Measurements from ENCODE around the gene CERCAM.
A peak's percentile ranks its signal among the peaks of the same experiment; 100 is the strongest.
"Not testable (repeated sequence)": the region's sequence is repeated elsewhere in the genome, so short reads cannot be mapped to it uniquely, and the experiment has no call there.

Gene CERCAM

DNA sequence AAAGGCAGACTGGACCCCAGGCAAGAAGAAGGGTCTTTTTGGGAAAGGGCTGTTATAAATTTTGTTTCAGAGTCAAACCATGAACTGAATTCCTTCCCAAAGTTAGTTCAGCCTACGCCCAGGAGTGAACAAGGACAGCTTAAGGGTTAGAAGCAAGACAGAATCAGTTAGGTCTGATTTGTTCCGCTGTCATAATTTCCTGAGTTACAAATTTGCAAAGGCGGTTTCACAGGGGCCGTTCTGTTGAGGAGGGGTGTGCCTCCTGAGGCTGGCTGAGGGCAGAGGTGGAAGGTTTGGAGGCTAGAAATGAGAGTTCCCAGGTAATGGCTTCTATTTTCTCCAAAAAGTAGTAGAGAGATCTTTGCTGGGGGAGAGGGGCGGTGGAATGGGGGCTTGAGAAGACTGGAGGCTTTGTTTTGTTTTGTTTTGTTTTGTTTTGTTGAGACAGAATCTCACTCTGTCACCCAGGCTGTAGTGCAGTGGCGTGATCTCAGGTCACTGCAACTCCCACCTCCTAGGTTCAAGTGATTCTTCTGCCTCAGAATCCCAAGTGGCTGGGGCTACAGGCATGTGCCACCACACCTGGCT, 4.1 kb upstream of the CERCAM start:
- DNase-seq (ENCODE audit: insufficient read length, low spot score) (no peak), FAIRE-seq (no peak)

GRCh38 chr9:128419061-128419925, 1.4 kb upstream of the CERCAM start:
- DNase-seq (ENCODE audit: insufficient read length, low spot score) (no peak), FAIRE-seq (no peak)

- DNase-seq (ENCODE audit: insufficient read length, low spot score), result peak; percentile 93
- FAIRE-seq, result no peak
Measured at GRCh38 chr9:128420060-128420650, 502 bp upstream of the CERCAM start.

DNA sequence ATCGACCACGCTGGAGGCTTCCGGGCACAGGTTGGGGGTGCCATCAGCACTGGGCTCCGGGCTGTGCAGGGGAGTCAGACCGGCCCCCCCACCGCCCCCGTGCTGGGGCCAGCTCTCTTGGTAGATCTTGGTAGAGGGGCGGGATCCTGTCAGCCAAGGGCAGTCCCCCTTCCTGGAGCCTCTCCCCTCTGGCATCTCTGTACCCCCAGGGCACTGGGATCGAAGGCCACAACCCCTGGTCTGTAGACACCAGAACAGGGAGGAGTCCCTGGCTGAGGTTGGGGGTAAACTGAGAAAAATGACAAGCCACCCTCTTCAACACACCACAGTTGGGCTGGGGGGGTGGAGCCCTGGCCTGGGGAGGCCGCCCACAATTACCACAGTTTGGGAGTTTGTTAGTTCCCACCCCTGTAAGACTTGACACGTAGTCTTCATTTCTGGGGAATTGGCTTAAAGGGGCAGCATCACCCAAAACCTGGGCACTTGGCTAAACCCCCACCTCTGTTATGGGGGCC, 882 bp downstream of the CERCAM start:
- no peak for FAIRE-seq
- DNase-seq (ENCODE audit: insufficient read length, low spot score), result no peak

DNA sequence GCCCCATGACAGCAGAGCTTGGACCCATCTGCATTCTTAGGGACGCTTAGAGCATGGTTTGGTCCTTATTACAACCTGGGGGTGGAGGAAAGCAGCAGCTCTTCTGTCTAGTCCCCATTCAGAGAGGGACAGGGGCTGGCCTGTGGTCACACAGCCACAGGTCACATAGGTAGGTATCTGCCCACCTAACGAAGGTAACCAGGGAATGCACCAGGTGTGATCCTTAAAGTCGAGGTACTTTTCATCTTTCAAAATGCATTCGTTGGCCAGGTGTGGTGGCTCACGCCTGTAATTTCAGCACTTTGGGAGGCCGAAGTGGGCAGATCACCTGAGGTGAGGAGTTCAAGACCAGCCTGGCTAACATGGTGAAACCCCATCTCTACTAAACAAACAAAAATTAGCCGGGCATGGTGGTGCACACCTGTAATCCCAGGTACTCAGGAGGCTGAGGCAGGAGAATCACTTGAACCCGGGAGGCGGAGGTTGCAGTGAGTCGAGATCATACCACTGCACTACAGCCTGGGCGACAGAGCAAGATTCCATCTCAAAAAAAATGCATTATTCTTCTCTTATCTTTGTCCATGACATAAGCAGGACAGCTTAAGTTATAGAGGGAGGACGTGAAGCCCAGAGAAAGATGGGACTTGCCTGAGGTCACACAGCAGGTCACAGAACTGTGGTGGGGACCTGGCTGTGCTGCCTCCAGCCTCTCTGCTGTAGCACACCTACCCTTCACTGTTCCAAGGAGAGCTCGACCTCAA, 1.5 kb downstream of the CERCAM start:
- FAIRE-seq; DNase-seq (ENCODE audit: insufficient read length, low spot score): not testable (repeated sequence)

- DNase-seq (ENCODE audit: insufficient read length, low spot score) (no peak), FAIRE-seq (no peak)
Measured at GRCh38 chr9:128422783-128423150, 2.1 kb downstream of the CERCAM start.

DNA sequence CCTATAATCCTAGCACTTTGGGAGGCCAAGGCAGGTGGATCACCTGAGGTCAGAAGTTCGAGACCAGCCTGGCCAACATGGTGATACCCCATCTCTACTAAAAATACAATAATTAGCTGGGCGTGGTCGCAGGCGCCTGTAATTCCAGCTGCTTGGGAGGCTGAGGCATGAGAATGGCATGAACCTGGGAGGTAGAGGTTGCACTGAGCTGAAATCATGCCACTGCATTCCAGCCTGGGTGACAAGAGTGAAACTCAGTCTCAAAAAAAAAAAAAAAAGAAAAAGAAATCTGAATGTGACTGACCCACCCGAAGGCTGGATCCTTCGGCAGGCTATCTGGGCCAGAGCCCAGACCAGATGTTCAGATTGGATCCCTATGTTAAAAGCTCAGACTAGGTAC, 2.7 kb downstream of the CERCAM start:
- FAIRE-seq; DNase-seq (ENCODE audit: insufficient read length, low spot score): not testable (repeated sequence)

GRCh38 chr9:128424268-128424780, 3.7 kb downstream of the CERCAM start:
- no peak for FAIRE-seq
- DNase-seq (ENCODE audit: insufficient read length, low spot score), result no peak

DNA sequence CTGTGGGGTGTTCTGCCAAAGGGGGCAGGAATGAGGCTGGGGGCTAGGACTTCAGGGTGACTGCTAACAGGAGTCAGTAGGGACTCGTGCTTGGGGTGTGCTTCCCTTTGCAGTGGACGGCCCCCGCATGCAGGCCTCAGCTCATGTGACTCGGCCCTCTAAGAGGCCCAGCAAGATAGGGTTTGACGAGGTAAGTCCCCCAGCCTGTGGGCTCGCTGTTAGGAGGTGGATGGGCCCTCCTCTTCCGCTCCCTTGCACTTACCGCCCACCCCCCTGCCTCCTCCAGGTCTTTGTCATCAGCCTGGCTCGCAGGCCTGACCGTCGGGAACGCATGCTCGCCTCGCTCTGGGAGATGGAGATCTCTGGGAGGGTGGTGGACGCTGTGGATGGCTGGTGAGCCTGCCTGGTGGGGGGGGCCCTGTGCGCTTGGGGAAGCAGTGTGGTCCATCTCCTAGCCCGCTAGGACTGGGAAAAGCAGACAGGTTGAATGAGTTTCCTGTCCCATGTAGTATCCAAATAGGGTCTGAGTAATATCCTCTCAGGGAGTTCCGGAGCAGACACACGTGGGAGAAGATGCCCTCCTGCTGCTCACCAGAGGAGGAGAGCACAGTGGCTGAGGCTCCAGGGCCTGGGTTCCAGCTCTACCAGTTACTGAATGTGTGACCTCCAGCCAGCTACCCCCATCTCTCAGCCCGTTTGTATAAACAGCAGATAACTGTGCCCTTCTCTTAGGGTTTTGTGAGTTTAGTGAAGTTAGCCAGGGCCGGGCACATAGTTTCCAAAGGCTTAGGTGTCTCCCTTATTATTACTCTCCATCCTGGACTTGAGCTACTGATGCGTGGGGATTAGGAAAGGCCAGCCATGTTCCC, 8.2 kb downstream of the CERCAM start:
- DNase-seq (ENCODE audit: insufficient read length, low spot score), result no peak
- FAIRE-seq, result no peak

- no peak for DNase-seq (ENCODE audit: insufficient read length, low spot score)
- no peak for FAIRE-seq
Measured at GRCh38 chr9:128429513-128430086, 8.9 kb downstream of the CERCAM start.

GRCh38 chr9:128431207-128431606, 10.6 kb downstream of the CERCAM start:
- DNase-seq (ENCODE audit: insufficient read length, low spot score) (no peak), FAIRE-seq (no peak)

- DNase-seq (ENCODE audit: insufficient read length, low spot score) (no peak), FAIRE-seq (no peak)
Measured at GRCh38 chr9:128434340-128434739, 13.7 kb downstream of the CERCAM start.

DNA sequence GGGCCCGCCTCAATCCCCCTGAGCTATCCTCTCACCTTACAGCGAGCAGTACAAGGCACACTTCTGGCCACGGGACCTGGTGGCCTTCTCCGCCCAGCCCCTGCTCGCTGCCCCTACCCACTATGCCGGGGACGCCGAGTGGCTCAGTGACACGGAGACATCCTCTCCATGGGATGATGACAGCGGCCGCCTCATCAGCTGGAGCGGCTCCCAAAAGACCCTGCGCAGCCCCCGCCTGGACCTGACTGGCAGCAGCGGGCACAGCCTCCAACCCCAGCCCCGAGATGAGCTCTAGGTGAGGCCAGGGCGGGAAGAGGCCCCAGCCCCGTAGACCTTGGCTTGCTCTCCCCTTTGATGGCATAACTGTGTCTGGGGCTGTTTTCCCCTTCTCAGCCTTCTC, 15.0 kb downstream of the CERCAM start:
- DNase-seq (ENCODE audit: insufficient read length, low spot score) (no peak), FAIRE-seq (no peak)

DNA sequence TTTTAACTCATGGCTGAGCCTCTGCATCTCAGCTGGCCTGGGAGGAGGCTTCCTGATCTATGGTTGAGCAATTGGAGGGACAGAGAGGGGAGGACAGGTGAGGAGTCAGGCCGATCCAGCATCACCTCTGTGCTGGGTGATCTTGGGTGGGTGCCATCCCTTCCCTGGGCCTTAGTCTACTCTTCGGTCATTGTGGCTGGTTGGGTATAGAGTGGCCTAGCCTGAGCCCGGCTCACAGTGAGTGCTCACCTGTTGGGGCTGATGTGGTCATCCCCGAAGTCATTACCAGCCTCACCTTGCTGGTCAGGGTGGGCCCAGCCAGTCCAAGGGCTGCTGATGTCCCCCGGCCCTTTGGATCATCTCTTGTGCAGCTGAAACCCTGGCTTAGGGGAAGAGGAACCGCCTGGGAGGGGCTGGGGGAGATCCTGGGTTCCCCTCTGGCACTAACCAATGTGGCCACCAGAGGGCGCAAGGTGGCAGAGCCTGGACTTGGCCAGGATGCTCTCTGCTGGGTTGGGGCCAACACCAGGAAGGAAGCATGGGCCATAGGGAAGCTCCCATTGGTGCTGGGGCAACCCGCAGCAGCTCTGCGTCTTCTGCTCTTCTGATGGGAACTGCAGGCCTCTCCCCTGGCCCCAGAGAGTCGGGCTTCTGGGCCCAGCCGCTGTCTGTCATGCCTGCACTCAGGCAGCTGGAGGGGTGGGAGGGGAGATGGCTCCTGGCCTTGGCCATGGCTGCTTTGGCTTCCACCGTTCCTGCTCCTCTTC, 17.9 kb downstream of the CERCAM start:
- DNase-seq (ENCODE audit: insufficient read length, low spot score) (peak; percentile 89), FAIRE-seq (peak; percentile 82)

DNA sequence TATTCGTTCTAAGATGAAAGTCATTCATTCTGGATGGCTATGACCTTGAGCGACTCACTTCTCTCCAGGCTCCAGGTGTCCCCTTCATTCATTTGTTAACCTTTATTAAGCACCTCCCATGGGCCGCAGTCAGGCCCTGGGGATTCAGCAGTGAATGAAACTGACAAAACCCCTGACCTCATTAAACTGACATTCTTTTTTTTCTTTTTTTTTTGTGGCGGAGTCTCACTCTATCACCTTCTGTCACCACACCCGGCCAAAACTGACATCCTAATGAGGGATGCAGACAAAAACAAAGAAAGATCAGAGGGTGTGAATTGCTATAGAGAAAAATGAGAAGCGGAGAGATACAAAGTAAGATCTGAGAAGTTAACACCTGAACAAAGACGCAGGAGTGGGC, 18.6 kb downstream of the CERCAM start:
- DNase-seq (ENCODE audit: insufficient read length, low spot score) (no peak), FAIRE-seq (no peak)

DNA sequence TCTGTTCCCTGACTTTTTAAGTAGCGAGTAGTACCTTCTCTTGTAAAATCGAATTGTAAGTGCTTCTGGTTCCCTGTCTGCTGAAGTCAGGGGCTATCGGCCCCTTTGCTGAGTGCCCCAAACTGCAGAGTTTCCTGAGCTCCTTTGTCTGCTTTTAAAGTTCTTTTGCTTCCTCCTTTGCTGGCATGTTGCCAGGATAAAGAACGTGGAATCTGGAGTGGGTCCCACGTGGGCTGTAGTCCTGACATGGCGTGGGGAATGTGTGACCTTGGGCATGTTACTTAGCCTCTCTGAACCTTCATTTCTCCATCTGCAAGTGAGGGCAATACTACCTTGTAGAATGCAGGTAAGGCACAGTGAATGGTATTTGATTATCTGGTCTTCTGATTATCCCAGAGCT, 21.5 kb downstream of the CERCAM start:
- no peak for FAIRE-seq
- DNase-seq (ENCODE audit: insufficient read length, low spot score), result no peak

- DNase-seq (ENCODE audit: insufficient read length, low spot score); FAIRE-seq: not testable (repeated sequence)
Measured at GRCh38 chr9:128446505-128446904, 25.8 kb downstream of the CERCAM start.

GRCh38 chr9:128448746-128449145, 28.1 kb downstream of the CERCAM start:
- FAIRE-seq, result no peak
- no peak for DNase-seq (ENCODE audit: insufficient read length, low spot score)

DNA sequence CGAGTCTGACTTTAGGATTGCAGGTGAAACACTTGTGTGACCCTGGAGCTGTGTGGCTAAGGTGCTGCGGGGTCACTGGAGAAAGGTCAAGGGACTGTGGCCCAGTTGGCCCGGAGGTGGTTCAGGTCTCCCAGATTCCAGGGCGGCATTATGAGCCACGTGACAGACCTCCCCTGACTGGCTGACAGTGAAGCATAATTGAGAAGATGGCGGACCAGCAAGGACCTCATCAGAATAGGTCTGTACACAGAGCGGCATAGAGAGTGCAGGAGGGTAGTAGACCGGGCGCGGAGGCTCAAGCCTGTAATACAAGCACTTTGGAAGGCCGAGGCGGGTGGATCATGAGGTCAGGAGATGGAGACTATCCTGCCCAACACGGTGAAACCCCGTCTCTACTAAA, 34.3 kb downstream of the CERCAM start:
- no peak for FAIRE-seq

More for the DNA sequence above, 34.3 kb downstream of the CERCAM start:
- no peak for DNase-seq (ENCODE audit: insufficient read length, low spot score)

All from GM19239 (cell line).